ENCODE results near the gene ATP10D.

ATP10D gene

GRCh38 chr4:47621181-47621580 lies 136.1 kb downstream of the ATP10D start:
- no peak for DNase-seq (ENCODE audit: low read depth)
- no peak overlapping the region for H3K4me3 ChIP-seq (ENCODE audit: low read depth, low read length)
- no peak for TF ChIP-seq CTCF (IDR thresholded peaks at IDR 0.05; ENCODE audit: insufficient read depth, low read depth, low read length, missing control alignments)

DNA sequence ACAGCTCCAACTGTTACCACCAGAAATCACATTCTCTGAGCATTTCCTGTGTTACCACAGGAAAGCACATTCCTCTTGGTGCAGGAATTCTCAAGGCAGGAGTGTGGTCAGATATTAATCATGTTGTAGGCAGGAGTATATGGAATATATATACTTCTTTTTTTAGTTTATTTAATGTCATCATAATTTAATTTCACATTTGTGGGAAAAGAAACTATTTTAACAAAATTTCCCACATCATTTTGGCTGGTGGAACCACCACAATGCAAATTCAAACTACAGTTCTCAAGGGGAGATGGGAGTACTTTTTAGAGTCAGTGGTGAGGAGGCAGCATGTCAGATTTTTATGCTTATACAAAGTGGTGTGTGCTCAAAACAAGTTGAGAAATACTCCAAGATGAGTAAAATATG lies 139.0 kb downstream of the ATP10D start:
- TF ChIP-seq CTCF (IDR thresholded peaks at IDR 0.05; ENCODE audit: insufficient read depth, low read depth, low read length, missing control alignments): no peak
- DNase-seq (ENCODE audit: low read depth): no peak
- no peak overlapping the region for H3K4me3 ChIP-seq (ENCODE audit: low read depth, low read length)

- no peak for TF ChIP-seq CTCF (IDR thresholded peaks at IDR 0.05; ENCODE audit: insufficient read depth, low read depth, low read length, missing control alignments)
- no peak for DNase-seq (ENCODE audit: low read depth)
Observed at GRCh38 chr4:47631161-47631560, 146.1 kb downstream of the ATP10D start.

DNA sequence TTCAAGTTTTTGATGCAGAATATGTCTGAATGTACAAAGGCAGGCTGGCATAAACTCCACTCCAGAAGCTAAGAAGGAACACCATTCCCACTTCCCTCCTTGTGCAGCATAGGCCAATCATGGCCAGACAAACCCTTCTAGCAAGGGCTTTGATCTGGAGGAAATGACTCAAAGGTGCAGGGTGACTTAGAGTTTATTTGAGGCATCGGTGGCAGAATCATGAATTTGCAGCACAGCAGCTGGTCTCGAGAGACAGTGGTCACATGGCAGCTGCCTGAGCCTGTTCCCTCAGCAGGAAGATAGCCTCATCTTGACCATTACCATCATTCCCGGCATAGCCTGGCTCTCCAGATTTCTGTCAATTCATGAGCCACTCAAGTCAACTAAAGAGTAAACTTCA lies 154.5 kb downstream of the ATP10D start:
- H3K4me3 ChIP-seq (ENCODE audit: low read depth, low read length): no peak overlapping the region
- DNase-seq (ENCODE audit: low read depth): no peak
- TF ChIP-seq CTCF (IDR thresholded peaks at IDR 0.05; ENCODE audit: insufficient read depth, low read depth, low read length, missing control alignments): no peak

More at GRCh38 chr4:47631161-47631560, 146.1 kb downstream of the ATP10D start:
- no peak overlapping the region for H3K4me3 ChIP-seq (ENCODE audit: low read depth, low read length)

GRCh38 chr4:47640911-47641310 lies 155.8 kb downstream of the ATP10D start:
- no peak for TF ChIP-seq CTCF (IDR thresholded peaks at IDR 0.05; ENCODE audit: insufficient read depth, low read depth, low read length, missing control alignments)
- H3K4me3 ChIP-seq (ENCODE audit: low read depth, low read length): no peak overlapping the region
- DNase-seq (ENCODE audit: low read depth): no peak

GRCh38 chr4:47641755-47642154 lies 156.7 kb downstream of the ATP10D start:
- no peak overlapping the region for H3K4me3 ChIP-seq (ENCODE audit: low read depth, low read length)
- TF ChIP-seq CTCF (IDR thresholded peaks at IDR 0.05; ENCODE audit: insufficient read depth, low read depth, low read length, missing control alignments): no peak
- no peak for DNase-seq (ENCODE audit: low read depth)

DNA sequence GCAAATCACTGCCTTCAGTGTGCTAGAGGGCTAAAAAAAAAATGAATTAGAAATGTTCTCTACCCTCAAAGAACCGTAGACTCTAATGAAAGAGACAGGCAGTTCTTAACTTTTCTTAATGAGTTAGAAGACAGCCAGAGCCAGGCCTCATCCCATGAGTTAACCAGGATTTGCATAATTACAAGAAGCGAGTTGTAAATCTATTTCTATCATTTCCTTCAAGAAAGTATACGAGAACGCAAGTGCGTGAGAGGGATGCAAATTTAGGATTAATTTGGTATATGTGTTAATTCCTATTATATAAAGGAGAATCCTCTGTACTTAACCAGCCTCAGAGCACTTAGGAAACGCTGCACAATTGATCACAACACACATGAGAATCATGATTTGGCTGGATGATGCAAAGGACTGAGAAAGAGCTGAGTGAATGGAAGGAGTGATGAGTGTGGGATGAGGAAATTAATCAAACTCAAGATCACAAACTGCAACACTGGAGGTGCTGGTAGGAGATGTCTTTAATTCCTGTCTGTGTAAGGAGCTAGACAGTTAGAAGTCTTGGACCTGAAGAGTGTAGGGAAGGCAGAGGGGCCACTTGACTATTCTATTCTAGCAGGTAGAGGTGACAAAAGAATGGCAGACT lies 157.2 kb downstream of the ATP10D start:
- no peak overlapping the region for H3K4me3 ChIP-seq (ENCODE audit: low read depth, low read length)
- no peak for DNase-seq (ENCODE audit: low read depth)
- TF ChIP-seq CTCF (IDR thresholded peaks at IDR 0.05; ENCODE audit: insufficient read depth, low read depth, low read length, missing control alignments): no peak

Data from GM12865 (cell line).